SK-N-SH (cell line): ENCODE results near the gene TNPO1. TPM values are rescaled to one million over a fixed set of nuclear protein-coding genes. Genes with fewer than 3 reads are reported as not detected.

Experiments used
- CTCF ChIA-PET: fragments of 300-600, 350-600 bp; formaldehyde crosslinking; extraction: SDS; loops from one replicate; lab custom pipeline; 2021; lab: Yijun Ruan, JAX
- POLR2A ChIA-PET: fragments of 350-600 bp; sonication (Branson Sonifier 250); formaldehyde crosslinking; extraction: SDS; loops from one replicate; lab custom pipeline; 2020; ENCODE audit warnings: antibody characterized with exemption, inconsistent platforms; lab: Yijun Ruan, JAX
- DNase-seq: peaks from one replicate; pipeline ENCODE4 v3.0.0; 2012
- H2AFZ ChIP-seq: fragments of 200-600 bp; sonication (generic); 2 replicates; pipeline ENCODE4 v1.8.1; 2016; ENCODE audit warnings: antibody characterized with exemption, mild to moderate bottlenecking, low read depth
- H3F3A ChIP-seq: fragments of 200-600 bp; sonication (generic); replicated peaks from 2 replicates; pipeline ENCODE3; 2016; ENCODE audit warnings: antibody characterized with exemption, mild to moderate bottlenecking; ENCODE audit not compliant: insufficient read depth
- H3K27ac ChIP-seq, 2 experiments: fragments of 200-500 bp in 1 of 2; fragments of 200-600 bp in 1 of 2; sonication (Bioruptor generic) in 1 of 2; sonication (generic), shearing (Covaris generic) in 1 of 2; 2 replicates each; pipeline versions ENCODE4 v1.5.1 to v1.6.1; 2014 to 2016; ENCODE audit warnings: low read depth in 2 of 2, inconsistent platforms in 1 of 2, low read length in 1 of 2, mild to moderate bottlenecking in 1 of 2, mixed read lengths in 1 of 2
- H3K27me3 ChIP-seq: fragments of 200-600 bp; sonication (generic), shearing (Covaris generic); 2 replicates; pipeline ENCODE4 v1.6.1; 2016; ENCODE audit warnings: mixed run types; ENCODE audit not compliant: insufficient read depth
- H3K36me3 ChIP-seq, 2 experiments: fragments of 200-500 bp in 1 of 2; fragments of 200-600 bp in 1 of 2; sonication (Bioruptor generic) in 1 of 2; sonication (generic) in 1 of 2; replicated peaks in 1 of 2; 2 replicates each; pipeline versions ENCODE3 to v1.5.1; 2014 to 2016; ENCODE audit warnings: low read length in 1 of 2, mild to moderate bottlenecking in 1 of 2; ENCODE audit not compliant: insufficient read depth in 2 of 2, control insufficient read depth in 1 of 2
- H3K4me1 ChIP-seq, 2 experiments: fragments of 200-500 bp in 1 of 2; fragments of 200-600 bp in 1 of 2; sonication (Bioruptor generic) in 1 of 2; sonication (generic), shearing (Covaris generic) in 1 of 2; 2 replicates each; pipeline versions ENCODE4 v1.5.1 to v1.6.1; 2014 to 2016; ENCODE audit warnings: low read depth in 1 of 2, low read length in 1 of 2, mixed run types in 1 of 2; ENCODE audit not compliant: insufficient read depth in 2 of 2, control insufficient read depth in 1 of 2
- H3K4me2 ChIP-seq: fragments of 200-600 bp; sonication (generic), shearing (Covaris generic); 2 replicates; pipeline ENCODE4 v1.6.1; 2017; ENCODE audit warnings: mixed run types
- H3K4me3 ChIP-seq, 2 experiments: fragments of 200-500 bp in 1 of 2; fragments of 200-600 bp in 1 of 2; sonication (Bioruptor generic) in 1 of 2; sonication (generic), shearing (Covaris generic) in 1 of 2; 2 replicates each; pipeline versions ENCODE4 v1.5.1 to v1.8.1; 2014 to 2016; ENCODE audit warnings: low read depth in 2 of 2, inconsistent platforms in 1 of 2, low read length in 1 of 2, mild to moderate bottlenecking in 1 of 2, mixed read lengths in 1 of 2, moderate library complexity in 1 of 2
- H3K79me2 ChIP-seq: fragments of 200-600 bp; sonication (generic); 2 replicates; pipeline ENCODE4 v1.8.1; 2017; ENCODE audit warnings: mild to moderate bottlenecking; ENCODE audit not compliant: insufficient read depth
- H3K9ac ChIP-seq: fragments of 200-600 bp; sonication (generic); 2 replicates; pipeline ENCODE4 v1.6.1; 2017; ENCODE audit warnings: mixed run types
- H3K9me2 ChIP-seq: fragments of 200-600 bp; sonication (generic); 2 replicates; pipeline ENCODE4 v1.6.1; 2017; ENCODE audit warnings: mixed run types
- H3K9me3 ChIP-seq: fragments of 200-600 bp; sonication (generic); 2 replicates; pipeline ENCODE4 v1.6.1; 2017; ENCODE audit warnings: mixed run types, mild to moderate bottlenecking, moderate library complexity
- H4K20me1 ChIP-seq: fragments of 200-600 bp; sonication (generic); 2 replicates; pipeline ENCODE4 v1.6.1; 2017; ENCODE audit warnings: mild to moderate bottlenecking, mixed run types; ENCODE audit not compliant: insufficient read depth
- CHD2 ChIP-seq: fragments of 150-350 bp; IDR thresholded peaks from 2 replicates; pipeline ENCODE4 v1.6.1; 2018; ENCODE audit warnings: low read length; ENCODE audit not compliant: partially characterized antibody
- CTCF ChIP-seq: fragments of 200-600 bp; sonication (generic); IDR thresholded peaks from 2 replicates; pipeline ENCODE4 v1.6.1; 2017; ENCODE audit warnings: antibody characterized with exemption, mild to moderate bottlenecking, moderate library complexity
- ELF1 ChIP-seq: IDR thresholded peaks from 2 replicates; pipeline ENCODE4 v1.4.0; 2012
- EP300 ChIP-seq, 2 experiments: IDR thresholded peaks; 2 replicates each; pipeline versions ENCODE4 v1.4.0 to v1.6.1; 2012; ENCODE audit warnings: borderline replicate concordance in 1 of 2, low read depth in 1 of 2, low read length in 1 of 2
- EZH2phosphoT487 ChIP-seq: fragments of 200-600 bp; sonication (generic); IDR thresholded peaks from 2 replicates; pipeline ENCODE4 v1.6.1; 2017; ENCODE audit warnings: low read depth, mixed run types, mild to moderate bottlenecking, antibody characterized with exemption, moderate library complexity, borderline replicate concordance
- FOSL2 ChIP-seq: IDR thresholded peaks from 2 replicates; pipeline ENCODE4 v1.4.0; 2012; ENCODE audit warnings: low read depth, mild to moderate bottlenecking, moderate library complexity, borderline replicate concordance
- FOXJ3 ChIP-seq: sonication (generic); formaldehyde crosslinking; IDR thresholded peaks from 2 replicates; pipeline ENCODE4 v1.5.1; 2020; ENCODE audit warnings: mild to moderate bottlenecking, missing genetic modification reagents
- FOXM1 ChIP-seq: IDR thresholded peaks from 2 replicates; pipeline ENCODE4 v1.4.0; 2012; ENCODE audit warnings: low read depth, mild to moderate bottlenecking
- GABPA ChIP-seq: IDR thresholded peaks from 2 replicates; pipeline ENCODE4 v1.4.0; 2012; ENCODE audit warnings: low read depth, mild to moderate bottlenecking
- MEF2A ChIP-seq: IDR thresholded peaks from 2 replicates; pipeline ENCODE4 v1.4.0; 2012; ENCODE audit warnings: low read depth, borderline replicate concordance
- MXI1 ChIP-seq: IDR thresholded peaks from 2 replicates; pipeline ENCODE4 v1.6.1; 2012; ENCODE audit warnings: mild to moderate bottlenecking, low read depth, low read length, improper control_type of control experiment
- PBX3 ChIP-seq: IDR thresholded peaks from 2 replicates; pipeline ENCODE4; 2012
- POLR2AphosphoS5 ChIP-seq: IDR thresholded peaks from 2 replicates; pipeline ENCODE4 v1.6.1; 2012; ENCODE audit warnings: low read depth, low read length
- RAD21 ChIP-seq: IDR thresholded peaks from 2 replicates; pipeline ENCODE4 v1.6.1; 2012; ENCODE audit warnings: mild to moderate bottlenecking, low read length
- RCOR1 ChIP-seq: fragments of 150-350 bp; IDR thresholded peaks from 2 replicates; pipeline ENCODE4 v1.6.1; 2017; ENCODE audit warnings: antibody characterized with exemption, low read length
- REST ChIP-seq: IDR thresholded peaks from 2 replicates; pipeline ENCODE4 v1.6.1; 2012; ENCODE audit warnings: mild to moderate bottlenecking, low read depth, low read length, moderate library complexity
- RFX5 ChIP-seq: IDR thresholded peaks from 2 replicates; pipeline ENCODE4 v1.6.1; 2012; ENCODE audit warnings: mild to moderate bottlenecking, improper control_type of control experiment, low read length
- RXRA ChIP-seq: IDR thresholded peaks from 2 replicates; pipeline ENCODE4 v1.4.0; 2012; ENCODE audit warnings: low read depth, mild to moderate bottlenecking, borderline replicate concordance
- SIN3A ChIP-seq: IDR thresholded peaks from 2 replicates; pipeline ENCODE4 v1.6.1; 2012; ENCODE audit warnings: low read depth, mild to moderate bottlenecking, low read length, moderate library complexity, borderline replicate concordance
- TAF1 ChIP-seq: IDR thresholded peaks from 2 replicates; pipeline ENCODE4 v1.6.1; 2012; ENCODE audit warnings: low read depth, mild to moderate bottlenecking, low read length, moderate library complexity, borderline replicate concordance
- TCF12 ChIP-seq: IDR thresholded peaks from 2 replicates; pipeline ENCODE4 v1.4.0; 2012
- USF1 ChIP-seq: IDR thresholded peaks from 2 replicates; pipeline ENCODE4 v1.4.0; 2012; ENCODE audit warnings: low read depth, borderline replicate concordance
- YY1 ChIP-seq: IDR thresholded peaks from 2 replicates; pipeline ENCODE4 v1.4.0; 2012; ENCODE audit warnings: low read depth, mild to moderate bottlenecking
- ZBTB33 ChIP-seq: IDR thresholded peaks from 2 replicates; pipeline ENCODE4 v1.4.0; 2012; ENCODE audit warnings: low read depth, borderline replicate concordance
- WGBS: methylation state at CpG from one replicate; pipeline ENCODE4 v1.1.6; 2017; ENCODE audit warnings: low lambda C conversion rate; 5-methylcytosine and 5-hydroxymethylcytosine counted together
- polyA plus RNA-seq, 3 experiments: library from polyadenylated mRNA; depleted of rRNA; stranded (reverse); fragments of >200 nt; gene quantifications; 2 replicates each; pipeline ENCODE4 v1.2.3, GENCODE V29; 2012

Gene TNPO1
- polyA plus RNA-seq, 1 of the 3 experiments (the other 2 are of a cell fraction) = 19.9 TPM

- Histone ChIP-seq H3K36me3 (no peaks in the 10 kb centered on the region), H3K4me2 (peak overlapping the region; percentile 25; the same call in 1 of the 2 replicates), H3K27me3 (no peaks in the 10 kb centered on the region), H4K20me1 (no peaks in the 10 kb centered on the region), H3K9me3 (no peaks in the 10 kb centered on the region), H3K4me1 (peaks cover 5 to 7% of the 10 kb centered on the region in 2 experiments; a peak in 2 of 4 replicates), H3K9ac (no peak overlapping the region), H3K4me3 (no peak overlapping the region), H3K27ac (peak overlapping the region in 1 of 2 experiments; percentile 64; a peak in 2 of 4 replicates), H3K79me2 (peaks cover 4% of the 10 kb centered on the region; the same call in 1 of the 2 replicates), H3F3A (peaks cover 21% of the 10 kb centered on the region), H3K9me2 (no peaks in the 10 kb centered on the region), H2AFZ (peak overlapping the region; percentile 71)
- POLR2A ChIA-PET = no interaction called here
- CTCF ChIA-PET = no interaction called here
- DNase-seq = no peak
- 78% methylated on average over 7 of the region's 7 CpGs for WGBS
- TF ChIP-seq ELF1 (no peak; the same call in 1 of the 2 replicates), RCOR1 (no peak), RAD21 (no peak), CHD2 (no peak), TCF12 (peak; percentile 44), USF1 (no peak), SIN3A (no peak), EZH2phosphoT487 (no peak), RFX5 (no peak), MXI1 (no peak), FOSL2 (peak; percentile 71; the same call in 1 of the 2 replicates), YY1 (no peak), REST (no peak), FOXM1 (no peak), FOXJ3 (no peak), ZBTB33 (no peak), CTCF (no peak), GABPA (no peak), RXRA (no peak), MEF2A (no peak), TAF1 (no peak), POLR2AphosphoS5 (no peak; the same call in 1 of the 2 replicates), PBX3 (peak; percentile 70), EP300 (IDR thresholded peaks at IDR 0.05; ENCODE audit: borderline replicate concordance in 1 of 2, low read depth in 1 of 2, low read length in 1 of 2) (peak in 1 of 2 experiments; percentile 37; a peak in 1 of 4 replicates)
These were observed 135.4 kb downstream of the TNPO1 start for GRCh38 chr5:72951671-72952468.
